ENCODE data around the gene ELANE. TPM values are rescaled to one million over a fixed set of nuclear protein-coding genes. Genes with fewer than 3 reads are reported as not detected.

ELANE gene
- total RNA-seq, 1 donor from 2014 or later = not detected

DNA sequence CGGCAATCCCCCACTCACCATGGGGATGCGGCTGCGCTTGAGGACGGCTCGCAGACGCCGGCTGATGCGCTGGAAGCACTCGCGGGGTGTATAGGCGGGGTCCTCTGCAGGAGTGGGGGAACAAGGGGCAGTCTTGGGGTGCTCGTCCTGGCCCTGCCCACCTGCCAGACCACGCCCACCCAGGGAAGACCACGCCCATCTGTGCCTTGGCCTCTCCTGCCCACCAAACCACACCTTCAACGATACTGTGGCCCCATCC, 47.9 kb downstream of the ELANE start:
- no peak for DNase-seq

DNA sequence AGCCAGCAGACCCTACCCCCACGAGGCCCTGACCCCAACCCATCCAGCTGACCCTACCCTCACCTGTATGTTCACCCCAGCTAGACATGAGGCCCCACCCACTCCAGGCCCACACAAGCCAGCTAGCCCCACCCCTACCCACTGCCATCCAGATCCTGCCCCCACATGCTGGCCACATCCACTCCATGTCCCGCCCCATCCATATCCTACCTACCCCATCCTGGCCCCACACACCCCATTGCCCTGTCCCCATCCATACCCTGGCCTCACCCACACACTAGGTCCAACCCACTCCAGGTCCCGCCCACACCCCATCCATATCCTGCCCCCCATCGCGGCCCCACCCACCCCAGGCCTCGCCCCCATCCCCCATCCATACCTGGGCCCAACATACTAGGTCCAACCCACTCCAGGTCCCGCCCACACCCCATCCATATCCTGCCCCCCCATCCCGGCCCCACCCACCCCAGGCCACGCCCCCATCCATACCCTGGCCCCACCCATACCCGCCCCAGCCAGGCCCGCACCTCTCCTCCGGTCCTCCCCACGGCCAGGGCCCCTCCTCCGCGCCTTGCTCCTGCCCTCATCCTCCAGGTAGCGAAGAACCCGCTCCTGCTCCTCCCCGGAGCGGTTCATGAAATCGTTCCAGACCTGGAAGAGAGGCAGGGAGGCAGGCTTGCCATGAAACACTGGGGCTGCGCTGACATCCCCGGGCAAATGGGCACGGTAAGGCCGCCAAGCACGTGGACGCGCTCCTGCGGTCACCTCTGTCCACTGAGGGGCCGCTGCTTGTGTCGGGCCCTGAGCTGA, 48.4 kb downstream of the ELANE start:
- DNase-seq = no peak

DNA sequence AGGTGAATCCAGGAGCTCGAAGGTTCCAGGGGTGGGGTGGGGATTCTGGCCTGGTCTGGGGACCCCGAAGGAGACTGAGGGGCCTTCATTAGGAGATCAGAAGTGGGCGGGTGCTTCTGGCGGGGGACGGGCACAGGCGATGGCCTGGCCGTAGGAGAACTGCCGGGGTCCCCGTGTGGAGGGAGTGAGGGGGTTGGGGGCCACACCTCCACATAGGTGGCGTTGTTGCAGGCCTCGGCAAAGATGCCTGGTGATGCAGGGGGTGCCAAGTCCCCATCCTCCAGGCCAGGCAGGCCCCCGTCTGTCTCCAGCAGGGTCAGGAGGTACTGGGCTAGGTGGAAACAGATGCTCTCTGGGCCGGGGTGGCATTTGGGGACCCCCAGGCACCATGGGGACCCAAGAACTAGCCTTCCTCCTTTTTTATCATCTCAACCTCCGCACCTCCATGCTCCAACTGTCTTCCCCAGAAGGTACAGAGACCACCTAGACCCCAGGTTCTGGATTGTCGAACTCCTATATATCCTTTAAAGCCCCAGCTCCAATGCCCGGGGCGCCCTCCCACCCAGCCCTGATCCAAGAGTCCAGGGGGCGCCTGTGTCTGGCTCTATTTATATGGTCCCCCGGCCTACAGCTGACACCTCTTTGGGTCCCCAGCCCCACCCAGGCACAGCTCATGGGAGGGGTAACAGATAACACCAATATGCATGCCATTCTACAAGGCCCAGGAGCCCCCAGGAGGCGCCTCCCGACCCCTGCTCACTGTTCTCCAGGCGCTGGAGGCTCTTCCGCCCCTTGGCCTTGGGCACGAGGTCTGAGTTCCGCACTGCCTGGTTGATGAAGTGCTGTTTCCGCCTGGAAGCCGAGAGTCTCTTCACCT, 49.4 kb downstream of the ELANE start:
- DNase-seq = no peak

DNA sequence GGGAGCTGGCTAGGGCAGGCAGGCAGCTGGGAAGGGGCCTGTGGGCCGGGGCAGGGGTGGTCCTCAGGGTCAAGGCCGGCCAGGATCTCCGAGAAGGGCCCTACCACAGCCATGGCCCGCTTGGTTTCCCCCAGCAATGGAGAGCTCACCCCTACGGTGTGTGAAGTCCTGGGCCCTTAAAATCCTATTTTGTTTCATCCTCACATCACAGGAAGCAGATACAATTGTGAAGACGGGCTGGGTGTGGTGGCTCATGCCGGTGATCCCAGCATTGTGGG, 49.9 kb downstream of the ELANE start:
- no peak for DNase-seq

DNA sequence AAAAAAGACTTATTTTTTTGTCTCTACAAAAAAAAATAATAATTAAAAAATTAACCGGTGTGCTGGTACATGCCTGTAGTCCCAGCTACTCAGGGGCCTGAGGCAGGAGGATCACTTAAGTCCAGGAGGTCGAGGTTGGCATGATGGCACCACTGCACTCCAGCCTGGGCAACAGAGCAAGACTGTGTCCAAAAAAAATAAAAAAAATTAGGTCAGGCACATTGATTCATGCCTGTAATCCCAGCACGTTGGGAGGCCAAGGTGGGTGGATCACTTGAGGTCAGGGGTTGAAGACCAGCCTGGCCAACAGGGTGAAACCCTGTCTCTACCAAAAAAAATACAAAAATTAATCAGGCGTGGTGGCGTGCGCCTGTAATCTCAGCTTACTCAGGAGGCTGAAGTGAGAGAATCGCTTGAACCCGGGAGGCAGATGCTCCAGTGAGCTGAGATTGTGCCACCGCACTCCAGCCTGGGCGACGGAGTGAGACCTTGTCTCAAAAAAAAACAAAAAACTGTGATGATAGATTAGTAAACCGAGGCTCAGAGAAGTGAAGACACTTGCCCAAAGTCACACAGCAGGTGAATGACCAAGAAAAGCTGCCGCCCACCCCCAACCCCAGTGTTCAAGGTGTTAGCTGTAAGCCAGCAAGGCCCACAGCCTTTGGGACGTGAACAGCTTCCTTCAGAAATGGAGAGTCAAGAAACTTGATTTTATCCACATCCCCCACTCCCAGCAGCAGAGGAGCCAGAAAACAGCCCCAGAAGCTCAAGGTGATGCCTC, 50.5 kb downstream of the ELANE start:
- DNase-seq = no peak

DNA sequence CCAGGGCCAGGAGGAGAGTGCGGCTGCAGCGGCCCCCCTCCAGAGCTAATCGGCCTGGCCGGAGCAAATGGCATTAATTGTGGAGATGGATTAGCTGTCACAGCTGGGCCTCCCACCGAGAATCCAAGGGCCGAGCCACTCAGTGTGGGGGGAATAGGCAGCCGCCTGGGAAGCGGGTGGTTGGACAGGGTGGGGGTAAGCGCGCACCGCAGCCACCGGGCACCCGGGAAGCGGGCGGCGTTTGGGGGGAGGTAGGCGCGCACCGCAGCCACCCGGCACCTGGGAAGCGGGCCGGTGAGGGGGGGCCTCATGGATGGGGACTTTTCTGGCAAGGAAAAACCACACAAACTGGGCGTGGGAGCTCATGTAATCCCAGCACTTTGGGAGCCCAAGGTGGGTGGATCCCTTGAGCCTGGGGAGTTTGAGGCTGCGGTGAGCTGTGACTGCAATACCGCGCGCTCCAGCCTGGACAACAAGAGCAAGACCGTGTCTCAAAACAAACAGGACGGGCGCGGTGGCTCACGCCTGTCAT, 51.2 kb downstream of the ELANE start:
- DNase-seq = no peak

DNA sequence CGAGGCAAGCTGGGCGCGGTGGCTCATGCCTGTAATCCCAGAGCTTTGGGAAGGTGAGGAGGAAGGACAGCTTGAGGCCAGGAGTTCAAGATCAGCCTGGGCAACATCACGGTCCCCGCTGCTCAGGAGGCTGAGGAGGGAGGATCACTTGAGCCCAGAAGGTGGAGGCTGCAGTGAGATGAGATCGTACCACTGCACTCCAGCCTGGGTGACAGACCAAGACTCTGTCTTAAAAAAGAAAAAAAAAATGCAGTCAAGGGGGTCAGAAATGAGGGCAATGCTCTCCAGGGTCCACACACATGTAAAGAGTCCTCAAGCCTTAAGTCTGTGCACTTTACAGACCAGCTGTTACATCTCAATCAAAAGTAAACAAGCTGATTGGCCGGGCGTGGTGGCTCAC, 52.4 kb downstream of the ELANE start:
- no peak for DNase-seq

Other genes with a start within 250 kb of the ELANE start
- 29.1 and 37.6 TPM in 2 replicates for gene POLRMT, start 218.8 kb upstream of the ELANE start, total RNA-seq
- not detected in 2 replicates for gene FGF22, start 212.4 kb upstream of the ELANE start, total RNA-seq
- gene RNF126, start 189.1 kb upstream of the ELANE start, total RNA-seq = 25.0 and 38.8 TPM in 2 replicates
- gene FSTL3, start 175.9 kb upstream of the ELANE start, total RNA-seq = 7.1 and 8.8 TPM in 2 replicates
- not detected in 2 replicates for gene PRSS57, start 156.9 kb upstream of the ELANE start, total RNA-seq
- 56.3 and 109 TPM in 2 replicates for gene PALM, start 143.4 kb upstream of the ELANE start, total RNA-seq
- 0.05 TPM in 1 of 2 replicates, not detected in the other for gene MISP, start 101.2 kb upstream of the ELANE start, total RNA-seq
- gene PTBP1, start 54.9 kb upstream of the ELANE start, total RNA-seq = 123 and 212 TPM in 2 replicates
- gene PLPPR3, start 30.3 kb upstream of the ELANE start, total RNA-seq = under 0.01 TPM in 1 of 2 replicates, not detected in the other
- not detected in 2 replicates for gene AZU1, start 24.5 kb upstream of the ELANE start, total RNA-seq
- gene PRTN3, start 11.3 kb upstream of the ELANE start, total RNA-seq = not detected in 2 replicates
- 2.5 TPM in 1 of 2 replicates, not detected in the other for gene CFD, start 7.4 kb downstream of the ELANE start, total RNA-seq
- 40.5 and 64.0 TPM in 2 replicates for gene MED16, start 40.9 kb downstream of the ELANE start, total RNA-seq
- not detected in 2 replicates for gene RNU6-9, start 41.2 kb downstream of the ELANE start, total RNA-seq
- 36.9 and 47.0 TPM in 2 replicates for gene R3HDM4, start 60.9 kb downstream of the ELANE start, total RNA-seq
- not detected in 2 replicates for gene KISS1R, start 65.0 kb downstream of the ELANE start, total RNA-seq
- 9.0 and 9.7 TPM in 2 replicates for gene ARID3A, start 73.7 kb downstream of the ELANE start, total RNA-seq
- 69.9 and 83.3 TPM in 2 replicates for gene WDR18, start 132.0 kb downstream of the ELANE start, total RNA-seq
- 0.28 and 1.0 TPM in 2 replicates for gene GRIN3B, start 148.1 kb downstream of the ELANE start, total RNA-seq
- gene TMEM259, start 168.8 kb downstream of the ELANE start, total RNA-seq = 67.2 and 78.9 TPM in 2 replicates
- gene RNU6-2, start 169.2 kb downstream of the ELANE start, total RNA-seq = not detected in 2 replicates
- 108 and 253 TPM in 2 replicates for gene CNN2, start 174.3 kb downstream of the ELANE start, total RNA-seq
- gene ABCA7, start 187.8 kb downstream of the ELANE start, total RNA-seq = 9.4 and 10.0 TPM in 2 replicates
- gene ARHGAP45, start 214.9 kb downstream of the ELANE start, total RNA-seq = 40.3 and 55.5 TPM in 2 replicates
- 71.5 and 193 TPM in 2 replicates for gene POLR2E, start 243.1 kb downstream of the ELANE start, total RNA-seq